Heart right ventricle (tissue), 16 donors: ENCODE measurements around the gene EFL1. TPM values are rescaled to one million over a fixed set of nuclear protein-coding genes. Genes with fewer than 3 reads are reported as not detected.
A peak's percentile ranks its signal among the peaks of the same experiment; 100 is the strongest.
"Not testable (repeated sequence)": the region's sequence is repeated elsewhere in the genome, so short reads cannot be mapped to it uniquely, and the experiment has no call there.

Experiments
- ATAC-seq, 8 donors: fragments of 200-7000 bp; cut with Tn5 transposase; one replicate each; pipeline ENCODE4 v1.9.1; 2020; ENCODE audit warnings: mild to moderate bottlenecking in 8 of 8, moderate library complexity in 8 of 8, moderate number of reproducible peaks in 1 of 8
- DNase-seq, 2 donors: peaks; one replicate each; pipeline ENCODE4 v3.0.0-alpha.2; 2020
- H3K27ac ChIP-seq, 10 donors: fragments of 200-600 bp; sonication (generic) in 2 of 10; one replicate each; pipeline versions ENCODE4 v1.5.0 to v1.8.0; 2020 to 2022; ENCODE audit warnings: mild to moderate bottlenecking in 3 of 10
- H3K27me3 ChIP-seq, 7 donors: fragments of 200-600 bp; one replicate each; pipeline ENCODE4 v1.8.0; 2021 to 2022; ENCODE audit warnings: mild to moderate bottlenecking in 2 of 7
- H3K36me3 ChIP-seq, 9 donors: fragments of 200-600 bp; sonication (generic) in 1 of 9; one replicate each; pipeline versions ENCODE4 v1.5.0 to v1.8.0; 2020 to 2022; ENCODE audit warnings: mild to moderate bottlenecking in 2 of 9
- H3K4me1 ChIP-seq, 9 donors: fragments of 200-600 bp; sonication (generic) in 1 of 9; one replicate each; pipeline versions ENCODE4 v1.5.0 to v1.8.0; 2020 to 2022; ENCODE audit warnings: mild to moderate bottlenecking in 4 of 9
- H3K4me3 ChIP-seq, 10 donors: fragments of 200-600 bp; sonication (generic) in 2 of 10; one replicate each; pipeline versions ENCODE4 v1.5.0 to v1.8.0; 2020 to 2022; ENCODE audit warnings: mild to moderate bottlenecking in 7 of 10, moderate library complexity in 2 of 10
- H3K9me3 ChIP-seq, 11 donors: fragments of 200-600 bp in 10 of 11; sonication (generic) in 2 of 11; one replicate each; pipeline versions ENCODE4 v1.5.0 to v1.8.0; 2013 to 2022; ENCODE audit warnings: mild to moderate bottlenecking in 2 of 11, control low read depth in 1 of 11, moderate library complexity in 1 of 11
- WGBS, 2 donors: extraction: QIAGEN DNeasy Blood & Tissue Kit; methylation state at CpG; one replicate each; pipeline ENCODE4 v1.1.7; 2013; ENCODE audit warnings: inconsistent platforms in 1 of 2; 5-methylcytosine and 5-hydroxymethylcytosine counted together
- intact Hi-C, 10 donors: fragments of 100-400 bp; cut with DNase I; formaldehyde crosslinking; loops; one replicate each; pipeline versions ENCODE4 v1.11.1 to v1.14.2; 2022
- polyA plus RNA-seq, 2 donors: library from polyadenylated mRNA; stranded (reverse); fragments of 200-250 nt; gene quantifications; one replicate each; pipeline ENCODE4 v1.2.3, GENCODE V29; 2013
- total RNA-seq, 10 donors: library from RNA; stranded (reverse); fragmentation: NEBNext Ultra II Directional in 3 of 10; extraction: Animal tissue kit (Norgen Biotek cat#: 25700) in 3 of 10; gene quantifications; one replicate each; pipeline versions ENCODE4 v1.2.1 to v1.2.4, GENCODE V29; 2021 to 2023
- TF ChIP-seq, protein P1 (sequence below), 9 donors: fragments of 200-600 bp; sonication (generic) in 2 of 9; IDR thresholded peaks; one replicate each; pipeline versions ENCODE4 v1.5.0 to v1.8.0; 2021 to 2022; ENCODE audit warnings: antibody characterized with exemption in 9 of 9, mild to moderate bottlenecking in 5 of 9, moderate library complexity in 1 of 9
- donor health status: Arrhythmogenic right ventricular cardiomyopathy.
- donor health status: ischemic (EF 13 %, LVEDD 7.1; RV severe dilation, severe dysfunction).
- donor health status: healthy with polysubstance abuse.
- donor health status: DM: no; HTN: yes; CAD: no.
- donor health status: DM: no; HTN: no; CAD: no.
- donor health status: ischemic (EF 25% LVEDD 6.9; RV normal size, moderate dysfunction).
- donor health status: ischemic (EF 25% LVEDD 5.7; RV mildly dilated, moderate dysfunction).
- donor health status: healthy.
- donor health status: DM: yes; HTN: yes; CAD: no.
- donor health status: Ischemic cardiomyopathy.
- donor health status: ischemic (EF 35%, LVEDD 5.7; RV mildly dilated, moderate dysfunction).
- donor health status: nonischemic (EF 11% LVEDD 7.7; RV severe dilation, severe dysfunction).
- donor health status: DM: yes; HTN: yes; CAD: no.
- donor health status: PGD.
- donor health status: ischemic (EF 29% LVEDD 5.4; RV normal size, mild dysfunction).
- donor health status: nonischemic (EF 23%, LVEDD 6.1; RV moderate dilation, normal function).

EFL1 gene
- total and polyA plus RNA-seq, 12 donors: 3.7 to 19.3 (median 13.5) TPM

DNA sequence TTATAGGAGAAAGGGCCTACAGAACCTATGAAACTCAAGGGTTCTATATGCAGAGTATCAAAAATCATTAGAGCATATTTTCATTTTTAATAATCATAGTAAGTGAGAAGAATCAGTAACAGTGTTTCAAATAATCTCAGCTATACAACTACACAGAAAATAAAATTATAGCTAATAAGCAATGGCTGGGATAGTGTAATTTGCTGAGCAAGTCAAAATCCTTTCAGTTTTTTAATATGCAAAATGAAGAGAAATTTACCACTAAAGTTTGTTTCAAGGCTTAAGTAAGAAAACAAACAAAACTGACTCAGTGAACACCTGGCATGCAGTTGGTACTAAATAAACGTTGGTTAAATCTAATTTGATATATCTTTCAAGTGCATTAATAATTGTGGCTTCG lies 66.2 kb downstream of the EFL1 start:
- intact Hi-C loops: loop anchor here in 9 of 10 donors (2.0 to 10.0 kb wide), 10 partner anchors 54 to 922 kb away; partner anchors contain the start of gene MEX3B (in 2 of the 9)
- H3K36me3 ChIP-seq: peaks cover 0 to 9% (median 0%) of the 10 kb centered on the region in 9 donors
- 81 to 93% methylated on average over 2 of the region's 2 CpGs for WGBS, 2 donors
- TF ChIP-seq, protein P1, sequence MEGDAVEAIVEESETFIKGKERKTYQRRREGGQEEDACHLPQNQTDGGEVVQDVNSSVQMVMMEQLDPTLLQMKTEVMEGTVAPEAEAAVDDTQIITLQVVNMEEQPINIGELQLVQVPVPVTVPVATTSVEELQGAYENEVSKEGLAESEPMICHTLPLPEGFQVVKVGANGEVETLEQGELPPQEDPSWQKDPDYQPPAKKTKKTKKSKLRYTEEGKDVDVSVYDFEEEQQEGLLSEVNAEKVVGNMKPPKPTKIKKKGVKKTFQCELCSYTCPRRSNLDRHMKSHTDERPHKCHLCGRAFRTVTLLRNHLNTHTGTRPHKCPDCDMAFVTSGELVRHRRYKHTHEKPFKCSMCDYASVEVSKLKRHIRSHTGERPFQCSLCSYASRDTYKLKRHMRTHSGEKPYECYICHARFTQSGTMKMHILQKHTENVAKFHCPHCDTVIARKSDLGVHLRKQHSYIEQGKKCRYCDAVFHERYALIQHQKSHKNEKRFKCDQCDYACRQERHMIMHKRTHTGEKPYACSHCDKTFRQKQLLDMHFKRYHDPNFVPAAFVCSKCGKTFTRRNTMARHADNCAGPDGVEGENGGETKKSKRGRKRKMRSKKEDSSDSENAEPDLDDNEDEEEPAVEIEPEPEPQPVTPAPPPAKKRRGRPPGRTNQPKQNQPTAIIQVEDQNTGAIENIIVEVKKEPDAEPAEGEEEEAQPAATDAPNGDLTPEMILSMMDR (IDR thresholded peaks at IDR 0.05): no peak
- no peaks in the 10 kb centered on the region for H3K9me3 ChIP-seq
- peaks cover 0 to 32% (median 5%) of the 10 kb centered on the region in 9 donors for H3K4me1 ChIP-seq
- H3K27me3 ChIP-seq: no peaks in the 10 kb centered on the region
- no peak overlapping the region for H3K4me3 ChIP-seq
- DNase-seq: no peak
- peak overlapping the region in 8 of 10 donors; percentile 17 to 84 (median 66) for H3K27ac ChIP-seq
- no peak for ATAC-seq

DNA sequence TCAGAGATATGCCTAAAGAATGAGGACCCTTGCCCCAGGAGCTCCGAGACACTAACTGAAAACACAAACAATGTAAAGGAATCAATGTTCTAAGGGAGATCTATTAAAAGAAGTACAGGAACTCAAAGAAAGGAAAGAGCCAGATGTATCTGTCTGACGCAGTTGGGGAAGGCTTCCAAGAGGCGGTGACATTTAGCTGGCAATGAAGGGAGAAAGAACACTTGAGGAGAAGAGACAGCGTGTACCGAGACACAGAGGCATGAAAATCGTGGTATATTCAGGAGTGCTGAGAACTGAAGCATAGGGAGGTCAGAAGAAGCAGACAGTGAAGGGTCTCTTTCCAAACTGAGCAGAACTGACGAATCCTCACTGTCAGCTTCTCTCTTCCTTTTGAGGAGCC lies 66.7 kb downstream of the EFL1 start:
- Histone ChIP-seq H3K4me1 (peaks cover 0 to 32% (median 5%) of the 10 kb centered on the region in 9 donors), H3K27ac (peak overlapping the region; percentile 14 to 84 (median 58))
- intact Hi-C loops: loop anchor here in 9 of 10 donors (2.0 to 10.0 kb wide), 10 partner anchors 54 to 921 kb away; partner anchors contain the start of gene MEX3B (in 2 of the 9)
- H3K36me3 ChIP-seq, H3K9me3 ChIP-seq, H3K4me3 ChIP-seq, H3K27me3 ChIP-seq: not testable (repeated sequence)
- 49 to 55% methylated on average over 7 of the region's 7 CpGs for WGBS, 2 donors
- DNase-seq (peak; percentile 23 to 36), ATAC-seq (peak in 7 of 8 donors; percentile 4 to 90 (median 81))

DNA sequence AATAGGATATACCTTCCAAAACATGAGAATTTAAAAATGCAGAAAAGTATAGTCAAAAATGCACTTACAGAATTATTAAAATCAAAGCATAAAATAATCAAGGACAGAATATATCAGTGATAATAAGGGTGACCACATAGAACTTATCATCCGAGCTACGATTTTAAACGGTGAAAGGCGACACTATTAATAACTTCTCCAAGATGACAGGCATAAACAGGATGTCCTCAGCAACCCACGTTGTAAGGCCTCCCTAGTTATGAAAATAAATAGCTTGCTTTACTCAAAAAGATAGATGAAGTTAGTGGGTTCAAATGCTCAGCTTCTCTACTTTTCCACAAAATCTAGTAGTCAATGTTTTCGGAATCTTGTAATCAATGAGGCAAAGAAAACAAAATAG lies 68.0 kb downstream of the EFL1 start:
- intact Hi-C loops: loop anchor here in 4 of 10 donors (10.0 kb wide), 3 partner anchors 150 to 920 kb away; partner anchors contain the start of gene MEX3B (in 1 of the 4)
- H3K36me3 ChIP-seq, H3K27me3 ChIP-seq, H3K4me3 ChIP-seq, H3K9me3 ChIP-seq: not testable (repeated sequence)
- 33 to 39% methylated on average over 6 of the region's 6 CpGs for WGBS, 2 donors
- peak in 1 of 2 donors; percentile 18 for DNase-seq
- peak in 7 of 8 donors; percentile 54 to 87 (median 76) for ATAC-seq
- H3K27ac ChIP-seq: peak overlapping the region in 9 of 10 donors; percentile 14 to 84 (median 50)
- peaks cover 0 to 32% (median 5%) of the 10 kb centered on the region in 9 donors for H3K4me1 ChIP-seq

DNA sequence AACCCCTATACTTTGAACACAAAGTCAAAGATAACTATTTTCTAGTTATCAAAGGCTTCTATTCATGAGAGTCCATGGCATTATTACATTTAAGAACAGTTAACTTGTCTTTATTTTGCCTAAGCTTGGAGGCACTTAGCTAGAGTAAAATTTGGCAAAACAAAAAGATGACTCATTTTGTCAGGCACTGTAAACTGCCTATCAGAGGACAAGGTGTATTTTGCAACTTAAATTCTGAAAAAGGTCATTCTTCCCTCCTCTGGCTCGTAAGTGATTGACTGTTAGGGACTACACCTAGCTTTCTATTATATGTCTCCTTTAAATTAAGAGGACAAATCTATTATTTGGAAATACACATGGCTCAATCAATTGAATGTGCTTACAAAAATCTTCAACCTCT lies 69.1 kb downstream of the EFL1 start:
- not testable (repeated sequence) for H3K27ac ChIP-seq, H3K4me3 ChIP-seq, H3K27me3 ChIP-seq, DNase-seq, H3K36me3 ChIP-seq, H3K9me3 ChIP-seq
- peak in 1 of 8 donors; percentile 49 for ATAC-seq
- intact Hi-C loops: loop anchor here in 4 of 10 donors (10.0 kb wide), 3 partner anchors 149 to 919 kb away; partner anchors contain the start of gene MEX3B (in 1 of the 4)
- WGBS, 2 donors: no CpG with 5 or more reads among the region's 1 CpG
- peaks cover 0 to 32% (median 5%) of the 10 kb centered on the region in 9 donors for H3K4me1 ChIP-seq

DNA sequence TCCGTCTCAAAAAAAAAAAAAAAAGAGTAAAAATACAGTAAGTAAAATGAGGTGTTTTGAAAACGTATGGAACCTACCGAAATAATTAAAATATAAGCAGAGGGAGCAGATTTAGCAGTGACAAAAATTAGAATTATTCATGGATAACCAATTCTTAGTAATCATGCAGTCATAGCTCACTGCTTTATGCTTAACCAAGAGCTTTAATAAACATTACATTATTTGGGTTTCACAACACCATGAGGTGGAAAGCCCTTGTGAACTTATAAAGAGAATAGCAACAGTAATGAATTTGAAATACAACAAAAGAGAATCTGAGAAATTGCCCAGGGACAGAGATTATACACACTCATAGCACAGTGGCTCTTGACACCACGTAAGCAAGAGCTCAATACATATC lies 70.1 kb downstream of the EFL1 start:
- intact Hi-C loops: loop anchor here in 4 of 10 donors (10.0 kb wide), 3 partner anchors 148 to 918 kb away; partner anchors contain the start of gene MEX3B (in 1 of the 4)

DNA sequence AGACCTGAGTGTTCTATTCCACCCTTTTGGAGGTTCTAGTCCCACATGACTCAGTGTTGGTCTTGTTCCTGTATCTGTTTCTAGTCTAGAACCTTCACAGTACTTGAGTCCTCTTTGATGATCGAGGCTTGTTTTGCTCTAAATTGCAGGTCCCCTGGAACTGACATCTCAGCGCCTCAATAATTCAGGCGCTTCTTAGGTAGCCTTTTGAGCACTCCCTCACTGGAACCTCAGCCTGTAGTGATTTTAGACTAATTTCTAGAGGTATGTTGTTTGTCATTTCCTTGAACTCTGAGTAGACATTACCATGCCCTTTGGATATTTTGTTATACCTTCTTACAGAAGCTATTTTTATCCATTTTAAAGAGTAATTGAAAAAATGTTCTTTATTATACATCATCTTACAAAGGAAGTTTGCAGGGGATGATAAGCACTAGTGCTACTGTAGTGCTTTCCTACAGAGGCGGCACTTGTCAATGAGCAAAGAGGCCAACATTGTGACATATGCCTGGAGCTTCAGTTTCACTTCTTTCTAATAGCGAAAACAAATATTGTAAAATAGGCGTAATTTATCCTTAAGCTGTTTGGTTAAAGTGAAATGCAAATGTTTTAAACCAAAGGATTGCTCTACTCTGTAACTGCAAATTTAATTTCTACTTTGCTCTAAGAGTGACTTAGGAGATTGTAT lies 75.7 kb downstream of the EFL1 start:
- intact Hi-C loops: no loop called here
- Histone ChIP-seq H3K36me3 (no peaks in the 10 kb centered on the region), H3K4me1 (peaks cover 0 to 24% (median 19%) of the 10 kb centered on the region in 9 donors), H3K9me3 (no peaks in the 10 kb centered on the region), H3K4me3 (no peak overlapping the region), H3K27me3 (no peaks in the 10 kb centered on the region), H3K27ac (no peak overlapping the region)
- no peak for ATAC-seq
- DNase-seq: no peak
- WGBS, 2 donors: 94 to 96% methylated on average over 6 of the region's 6 CpGs
- TF ChIP-seq, protein P1 (IDR thresholded peaks at IDR 0.05): no peak

More for the DNA sequence above, 70.1 kb downstream of the EFL1 start:
- WGBS, 2 donors: 95% methylated on average over 4 of the region's 4 CpGs
- not testable (repeated sequence) for H3K27me3 ChIP-seq, H3K9me3 ChIP-seq, ATAC-seq, H3K36me3 ChIP-seq, H3K4me3 ChIP-seq, H3K27ac ChIP-seq, DNase-seq
- H3K4me1 ChIP-seq: peaks cover 0 to 25% (median 5%) of the 10 kb centered on the region in 9 donors
